Measurements from ENCODE around the gene PACS2.

DNA sequence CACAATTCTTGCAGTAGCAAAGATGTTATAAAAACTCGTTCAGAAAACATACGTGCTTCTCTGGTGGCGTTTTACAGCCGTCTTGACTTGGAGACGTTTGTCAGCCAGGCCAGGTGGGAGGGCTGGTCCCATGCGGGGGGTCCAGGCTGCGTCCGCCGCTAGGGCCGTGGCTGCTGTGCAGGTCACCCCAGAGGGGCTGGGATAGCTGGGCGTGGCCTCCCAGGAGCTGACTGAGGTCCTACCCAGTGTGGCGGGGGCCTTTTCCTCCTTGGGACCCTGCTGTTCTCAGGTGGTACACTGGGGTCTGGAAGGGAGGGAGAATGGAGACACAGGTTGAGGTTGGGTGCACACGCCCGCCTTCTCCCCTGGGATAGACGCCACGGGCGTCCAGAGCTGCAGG lies 130.3 kb downstream of the PACS2 start:
- TF ChIP-seq POLR2AphosphoS5 (IDR thresholded peaks at IDR 0.05; ENCODE audit: low read depth, low read length), result no peak
- no peak for TF ChIP-seq FOXJ3 (CRISPR knock-in tag; IDR thresholded peaks at IDR 0.05)
- no peak for TF ChIP-seq EZH2phosphoT487 (IDR thresholded peaks at IDR 0.05; ENCODE audit: borderline replicate concordance, low read depth)
- no peak for TF ChIP-seq RFX5 (IDR thresholded peaks at IDR 0.05; ENCODE audit: low read length)
- no peak for TF ChIP-seq CHD2 (IDR thresholded peaks at IDR 0.05; ENCODE audit: low read length, partially characterized antibody)
- no peak for TF ChIP-seq CTCF (IDR thresholded peaks at IDR 0.05)
- TF ChIP-seq RAD21 (IDR thresholded peaks at IDR 0.05; ENCODE audit: low read length), result no peak

Measured in SK-N-SH (cell line).